Putamen (tissue), 1 donor: ENCODE results near the gene PMEPA1.

Experiments used
- DNase-seq: peaks from one replicate; pipeline ENCODE4 v3.0.0-alpha.2; 2016; ENCODE audit warnings: low spot score

Gene PMEPA1, protein sequence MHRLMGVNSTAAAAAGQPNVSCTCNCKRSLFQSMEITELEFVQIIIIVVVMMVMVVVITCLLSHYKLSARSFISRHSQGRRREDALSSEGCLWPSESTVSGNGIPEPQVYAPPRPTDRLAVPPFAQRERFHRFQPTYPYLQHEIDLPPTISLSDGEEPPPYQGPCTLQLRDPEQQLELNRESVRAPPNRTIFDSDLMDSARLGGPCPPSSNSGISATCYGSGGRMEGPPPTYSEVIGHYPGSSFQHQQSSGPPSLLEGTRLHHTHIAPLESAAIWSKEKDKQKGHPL

DNA sequence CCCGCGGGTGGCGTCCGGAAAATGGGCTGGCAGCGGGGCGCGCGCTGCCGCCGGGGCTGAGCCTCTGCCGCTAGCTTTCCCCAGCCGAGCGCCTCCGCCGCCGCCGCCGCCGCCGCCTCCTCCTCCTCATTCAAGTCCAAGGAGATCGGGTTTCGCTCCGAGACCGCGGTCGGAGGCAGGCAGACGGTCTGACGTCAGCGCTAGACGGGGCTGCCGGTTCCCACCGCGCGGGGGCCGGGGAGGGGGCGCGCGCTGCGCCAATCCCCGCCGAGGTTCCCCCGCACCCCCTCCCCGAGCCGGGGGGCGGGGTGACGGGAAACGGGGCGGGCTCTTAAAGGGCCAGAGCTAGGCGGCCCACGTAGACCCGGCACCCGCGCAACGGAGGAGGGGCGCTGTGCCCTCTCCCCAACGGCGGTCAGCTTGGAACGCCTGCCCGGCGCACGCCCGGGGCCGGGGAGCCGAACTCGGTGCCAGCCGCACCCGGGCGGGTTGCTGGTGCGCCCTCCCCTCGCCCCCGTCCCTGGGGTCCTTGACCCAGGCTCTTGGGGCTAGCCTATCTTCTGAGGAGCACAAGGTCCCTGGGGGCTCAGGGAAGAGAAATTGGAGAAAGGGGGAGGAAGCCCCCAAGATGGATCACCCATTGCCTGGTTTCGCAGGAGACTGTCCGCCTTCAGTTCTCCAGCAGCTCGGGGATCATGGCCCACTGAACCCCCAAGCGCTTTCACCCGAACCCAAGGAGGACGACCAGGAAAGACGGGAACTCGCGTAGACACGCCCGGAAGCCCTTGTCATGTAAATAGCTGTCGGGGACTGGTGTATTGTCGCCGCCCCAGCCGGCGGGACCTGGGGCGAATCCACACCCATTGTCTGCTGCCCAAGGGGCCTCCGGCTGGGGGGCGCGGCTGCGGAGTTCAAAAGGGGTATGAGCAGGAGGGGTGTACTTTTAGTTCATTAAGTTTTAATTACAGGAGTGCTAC, at the start of gene PMEPA1:
PMEPA1 (minus strand) TSS at position 193 of the 977 bp plus-strand sequence. CDS start 433 bp downstream, outside the sequence.
- DNase-seq: peak; percentile 91

DNA sequence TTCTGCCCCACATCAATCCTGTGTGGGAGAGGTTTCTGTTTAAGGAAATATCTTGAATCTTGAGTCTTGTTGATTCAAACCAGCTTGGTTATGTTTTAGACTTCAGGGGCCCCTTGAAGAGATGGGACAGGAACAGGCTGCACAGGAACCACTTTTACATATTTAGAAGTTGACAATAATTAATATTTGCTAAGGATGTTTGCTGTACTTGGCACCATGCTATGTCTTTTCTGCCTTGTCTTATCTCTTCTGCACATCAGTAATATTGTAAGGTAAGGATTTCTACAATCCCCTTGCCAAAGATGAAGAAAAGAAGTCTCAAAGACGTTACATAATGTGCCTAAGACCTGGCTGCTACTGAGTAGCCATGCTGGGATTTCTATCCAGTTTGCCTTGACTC, 48.0 kb upstream of the PMEPA1 start:
- no peak for DNase-seq

DNA sequence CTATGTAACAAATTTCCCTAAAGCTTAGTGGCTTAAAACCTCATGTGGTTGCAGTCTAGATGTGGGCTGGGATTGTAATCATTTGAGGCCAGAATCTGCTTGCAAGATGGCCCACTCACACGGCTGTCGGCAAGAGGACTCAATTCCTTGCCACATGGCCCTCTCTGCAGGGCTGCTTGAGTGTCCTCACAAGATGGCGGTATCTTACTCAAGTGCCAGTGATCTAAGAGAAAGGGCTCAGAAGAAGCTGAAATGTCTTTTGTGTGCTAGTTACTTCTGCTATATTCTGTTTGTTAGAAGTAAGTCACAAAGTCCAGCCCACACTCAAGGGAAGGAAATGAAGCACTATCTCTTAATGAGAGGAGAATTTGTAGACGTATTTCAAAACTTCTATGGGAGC, 47.1 kb upstream of the PMEPA1 start:
- DNase-seq: no peak

DNA sequence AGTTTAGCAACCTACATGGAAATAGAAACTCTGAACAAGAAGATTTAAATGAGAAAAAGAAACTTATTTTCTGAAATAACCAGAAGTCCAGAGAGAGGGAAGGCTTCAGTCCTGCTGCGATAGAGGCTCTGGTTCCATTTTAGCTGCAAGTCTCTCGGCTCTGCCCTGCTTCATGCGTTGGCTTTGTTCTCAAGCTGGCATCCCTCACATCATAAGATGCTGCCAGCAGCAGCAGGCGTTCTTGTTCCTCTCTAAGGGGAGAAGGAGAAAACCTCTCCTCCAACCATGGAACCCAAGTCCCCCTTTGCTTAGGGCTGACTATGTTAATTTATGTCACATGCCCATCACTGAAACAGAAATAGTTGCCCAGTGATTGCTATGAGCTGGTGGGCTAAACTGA, 46.4 kb upstream of the PMEPA1 start:
- DNase-seq: no peak

DNA sequence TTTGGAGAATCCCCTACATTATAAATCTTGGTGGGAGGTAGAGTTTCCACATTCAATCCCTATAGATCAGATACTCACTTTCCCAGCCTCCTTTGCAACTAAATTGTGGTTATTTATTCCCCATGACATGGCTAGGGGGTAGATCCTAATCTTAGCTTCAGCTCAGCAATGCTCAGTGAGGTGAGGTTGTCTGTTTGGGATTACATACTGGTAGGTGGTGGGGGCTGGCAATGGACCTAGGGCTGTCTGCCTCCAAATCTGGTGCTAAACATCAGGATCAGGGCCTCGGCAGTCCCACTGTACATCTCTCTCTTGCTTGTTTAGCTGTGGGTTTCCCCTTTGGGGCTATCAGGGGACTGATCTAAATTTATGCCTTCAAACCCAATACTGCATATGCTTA, 45.8 kb upstream of the PMEPA1 start:
- DNase-seq: no peak

DNA sequence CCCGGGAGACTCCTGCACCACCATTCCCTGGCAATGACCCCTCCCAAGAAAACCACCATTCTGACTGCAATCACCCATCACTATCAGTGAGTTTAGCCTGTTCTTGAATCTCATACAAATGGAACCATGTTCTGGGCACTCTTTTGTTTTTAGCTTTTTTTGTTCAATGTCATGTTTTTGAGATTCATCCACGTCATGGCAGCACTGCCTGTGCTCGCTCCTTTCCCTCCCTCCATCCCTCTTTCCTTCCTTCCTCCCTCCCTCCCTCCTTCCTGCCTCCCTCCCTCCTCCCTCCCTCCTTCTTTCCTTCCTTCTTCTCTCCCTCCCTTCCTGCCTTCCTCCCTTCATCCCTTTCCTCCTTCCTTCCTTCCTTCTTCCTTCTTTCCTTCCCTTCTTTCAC, 44.4 kb upstream of the PMEPA1 start:
- no peak for DNase-seq

DNA sequence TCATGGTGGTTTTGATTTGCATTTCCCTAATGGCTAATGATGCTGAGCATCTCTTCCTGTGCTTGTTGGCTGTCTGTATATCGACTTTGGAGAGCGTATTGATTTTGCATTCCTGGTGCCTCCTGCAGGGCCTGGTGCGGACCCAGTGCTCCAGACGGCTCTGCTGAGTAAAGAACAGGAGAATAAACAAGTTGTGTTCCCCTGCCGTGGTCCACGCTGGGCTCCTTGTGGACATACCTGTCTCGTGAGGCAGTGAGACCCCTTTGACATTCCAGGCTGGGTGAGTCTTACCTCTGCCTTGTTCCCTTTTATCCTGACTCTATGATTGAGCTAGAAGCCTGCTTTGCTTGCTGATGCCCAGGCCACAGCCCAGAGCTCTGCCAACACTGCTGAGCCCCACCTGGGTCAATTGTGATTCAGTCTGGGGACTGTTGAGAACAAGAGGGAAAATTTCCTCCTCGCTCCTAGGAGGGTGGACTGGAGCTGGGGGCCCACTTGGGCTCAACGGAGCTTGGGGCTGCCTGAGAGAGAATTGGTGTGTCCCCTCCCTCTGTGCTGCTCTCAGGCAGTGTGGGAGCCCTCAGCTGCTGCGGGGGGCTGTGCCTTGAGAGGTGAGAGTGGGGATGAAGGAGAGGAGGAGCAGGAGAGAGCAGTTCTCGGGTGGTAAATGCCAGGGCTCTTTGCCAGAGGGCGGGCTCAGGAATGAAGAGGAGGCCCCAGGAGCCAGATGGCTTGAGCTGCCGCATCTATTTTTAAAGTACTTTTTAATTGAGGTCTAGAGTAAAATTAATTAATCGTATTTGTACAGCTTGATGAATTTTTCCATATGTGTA, 43.7 kb upstream of the PMEPA1 start:
- DNase-seq: no peak

DNA sequence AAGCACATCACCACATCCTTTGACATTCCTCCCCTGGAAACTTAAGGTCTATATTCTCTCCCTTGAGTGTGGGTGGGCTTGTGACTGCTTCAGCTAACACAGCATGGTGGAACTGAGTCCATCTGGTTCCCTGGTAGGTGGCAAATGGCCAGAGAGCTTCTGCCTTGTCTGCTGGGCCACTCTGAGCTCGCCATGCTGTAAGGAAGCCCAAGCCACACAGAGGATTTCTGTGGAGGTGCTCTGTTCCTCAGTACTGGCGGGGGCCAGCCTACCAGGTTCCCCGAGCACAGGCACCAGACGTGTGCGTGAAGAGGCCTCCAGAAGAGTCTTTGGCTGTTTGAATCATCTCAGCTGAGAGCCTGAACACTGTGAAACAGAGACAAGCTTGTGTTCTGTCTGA, 41.6 kb upstream of the PMEPA1 start:
- DNase-seq: no peak

DNA sequence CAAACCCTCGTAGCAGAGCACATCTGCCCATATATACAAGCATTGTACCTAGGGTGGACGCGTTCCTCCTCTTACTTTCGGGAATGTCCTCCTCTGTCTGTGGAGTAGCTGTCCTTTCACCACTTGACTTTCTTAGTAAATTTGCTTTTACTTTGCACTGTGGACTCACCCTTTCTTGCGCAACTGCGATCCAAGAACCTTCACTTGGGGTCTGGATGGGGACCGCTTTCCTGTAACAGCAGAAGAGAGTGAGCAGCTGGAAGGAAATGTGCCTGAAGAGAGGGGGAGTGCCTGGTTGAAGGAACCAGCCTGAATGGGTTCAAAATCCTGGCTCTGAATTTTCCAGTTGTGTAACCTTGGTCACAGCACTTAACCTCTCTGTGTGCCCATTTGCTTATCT, 40.1 kb upstream of the PMEPA1 start:
- no peak for DNase-seq

DNA sequence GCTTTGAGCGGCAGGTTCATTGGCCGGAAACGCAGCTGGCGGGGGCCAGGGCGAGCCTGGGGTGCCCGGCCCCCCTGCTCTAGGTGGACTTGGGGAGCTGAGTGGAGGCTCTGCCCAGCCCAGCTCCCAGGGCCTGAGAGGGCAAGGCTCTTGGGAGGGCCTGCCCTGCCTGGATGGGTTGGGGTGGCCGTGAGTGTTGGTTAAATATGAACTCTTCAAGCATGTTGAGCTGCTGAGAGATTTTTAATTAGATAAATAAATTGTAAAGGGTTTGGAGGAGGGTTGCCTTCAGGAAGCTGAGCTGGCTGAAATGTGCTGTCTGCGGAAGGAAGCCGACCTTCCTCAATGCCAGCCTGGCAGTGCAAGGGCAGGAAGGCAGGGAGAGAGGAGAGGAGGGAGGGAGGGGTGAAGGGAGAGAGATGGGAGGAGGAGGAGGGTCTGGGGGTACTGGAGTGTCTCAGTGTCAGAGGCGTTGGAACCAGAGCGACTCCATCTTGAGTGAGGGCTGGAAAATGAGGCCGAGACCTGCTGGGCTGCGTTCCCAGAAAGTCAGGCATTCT, 39.4 kb upstream of the PMEPA1 start:
- no peak for DNase-seq

DNA sequence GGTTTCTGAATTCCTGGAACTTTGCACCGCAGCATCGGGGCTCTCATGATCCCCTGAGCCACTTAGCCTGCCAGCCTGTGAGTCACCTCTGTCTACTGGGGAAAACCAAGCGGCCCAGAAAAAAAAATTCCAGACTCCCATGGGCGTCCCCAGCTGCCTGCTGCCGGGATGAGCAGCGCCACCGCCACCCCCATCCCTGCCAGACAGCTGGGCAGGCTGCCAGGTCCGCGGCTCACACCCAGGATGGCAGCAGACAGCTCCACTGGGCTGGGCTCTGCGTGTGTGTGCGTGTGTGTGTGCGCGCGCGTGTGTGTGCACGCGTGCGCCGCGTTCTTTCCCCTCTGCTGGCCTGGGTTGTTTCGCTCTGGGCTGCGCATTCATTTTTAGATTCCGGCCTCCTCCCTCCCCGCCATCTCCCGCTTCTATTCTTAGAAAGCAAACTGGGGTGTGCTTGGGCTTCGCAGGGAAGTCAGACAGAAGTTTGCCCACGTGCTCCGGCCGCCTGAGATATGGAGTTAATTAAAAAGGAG, 38.9 kb upstream of the PMEPA1 start:
- peak; percentile 77 for DNase-seq

DNA sequence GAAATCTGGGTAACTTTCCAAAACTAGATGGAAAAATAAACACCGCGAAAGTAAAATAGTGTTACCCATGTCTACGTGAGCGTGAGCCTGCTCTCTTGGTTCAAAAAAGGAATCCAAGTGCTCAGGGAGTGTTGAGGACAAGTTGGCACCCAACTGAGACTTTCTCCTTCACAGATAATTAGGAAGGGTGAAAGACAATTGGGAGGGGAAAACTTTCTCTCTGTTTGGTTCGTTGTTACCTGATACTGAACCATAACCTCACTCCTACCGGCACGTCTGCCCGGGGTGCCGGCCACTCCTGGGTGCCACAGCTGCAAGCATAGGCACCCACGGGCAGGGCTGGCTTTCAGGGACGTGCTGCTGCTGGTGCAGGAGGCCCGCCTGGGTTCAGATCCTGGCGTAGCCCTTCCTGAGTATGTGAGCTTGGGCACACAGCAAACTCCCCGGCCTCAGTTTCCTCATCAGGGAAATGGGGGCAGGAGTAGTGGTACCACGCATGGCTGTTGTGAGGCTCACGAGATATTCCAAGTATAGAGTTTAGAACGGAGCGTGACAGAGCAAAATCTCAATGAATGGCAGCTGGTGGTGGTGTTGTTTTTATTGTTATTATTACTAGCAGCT, 38.2 kb upstream of the PMEPA1 start:
- no peak for DNase-seq

DNA sequence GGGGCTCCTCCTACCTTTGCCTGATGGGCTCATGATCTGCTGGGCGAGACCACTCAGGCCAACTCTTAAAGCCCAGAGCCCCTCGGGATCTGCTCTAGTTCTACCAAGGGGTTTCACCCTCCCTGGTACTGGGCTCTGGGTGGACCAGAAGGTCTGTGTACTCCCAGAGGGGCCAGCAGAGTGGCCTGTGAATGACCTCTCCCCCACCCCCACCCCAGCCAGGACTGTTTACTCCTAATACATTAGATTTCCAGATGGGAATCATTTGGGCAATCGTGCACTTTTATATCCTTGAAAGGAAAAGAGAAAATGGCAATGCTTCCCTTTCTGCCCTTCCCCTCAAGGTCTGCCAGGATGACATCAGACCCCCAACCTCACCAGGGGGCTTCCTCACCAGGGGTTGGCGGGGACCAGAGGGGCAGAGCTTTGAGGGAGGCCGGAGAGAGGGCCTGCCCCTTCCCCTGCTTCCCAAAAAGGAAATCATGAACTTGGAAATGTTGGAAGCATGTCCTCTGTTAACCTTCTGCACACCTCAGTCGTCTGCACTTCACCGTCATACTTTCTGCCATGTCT, 37.1 kb upstream of the PMEPA1 start:
- DNase-seq: no peak

DNA sequence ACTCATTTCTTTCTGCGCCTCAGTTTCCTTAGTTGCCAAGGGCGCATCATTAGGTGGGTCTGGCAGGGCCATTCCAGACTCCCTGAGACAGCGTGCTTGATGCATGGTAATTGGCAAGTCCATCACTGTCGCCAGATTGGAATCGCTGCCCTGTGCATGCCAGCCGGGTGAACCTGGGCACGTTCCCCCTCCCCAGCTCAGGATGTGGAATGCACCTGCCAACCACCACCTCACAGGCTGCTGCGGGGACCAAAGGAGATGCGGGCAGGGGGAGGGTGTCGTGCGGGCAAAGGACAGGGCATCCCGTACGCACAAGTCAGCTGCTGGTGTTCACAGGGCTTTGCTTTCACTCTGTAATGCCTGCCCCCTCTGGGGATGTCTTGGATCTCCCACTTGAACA, 36.4 kb upstream of the PMEPA1 start:
- no peak for DNase-seq

DNA sequence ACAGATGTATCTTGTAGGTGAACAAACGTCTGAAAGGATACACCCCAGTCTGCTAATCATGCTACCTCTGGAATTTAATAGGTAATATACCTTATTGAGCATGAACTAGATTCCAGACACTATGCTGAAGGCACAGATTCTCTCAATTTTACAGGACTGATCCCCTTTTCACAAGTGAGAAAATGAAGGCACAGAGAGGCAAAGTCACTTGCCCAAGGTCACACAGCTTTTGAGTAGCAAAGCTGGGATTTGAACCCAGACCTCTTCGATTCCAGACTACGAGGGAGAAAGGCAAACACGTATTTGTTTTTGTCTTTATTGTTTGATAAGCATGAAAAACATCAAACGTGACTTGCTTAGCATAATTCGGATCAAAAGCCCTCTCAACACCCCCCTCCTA, 34.4 kb upstream of the PMEPA1 start:
- no peak for DNase-seq

DNA sequence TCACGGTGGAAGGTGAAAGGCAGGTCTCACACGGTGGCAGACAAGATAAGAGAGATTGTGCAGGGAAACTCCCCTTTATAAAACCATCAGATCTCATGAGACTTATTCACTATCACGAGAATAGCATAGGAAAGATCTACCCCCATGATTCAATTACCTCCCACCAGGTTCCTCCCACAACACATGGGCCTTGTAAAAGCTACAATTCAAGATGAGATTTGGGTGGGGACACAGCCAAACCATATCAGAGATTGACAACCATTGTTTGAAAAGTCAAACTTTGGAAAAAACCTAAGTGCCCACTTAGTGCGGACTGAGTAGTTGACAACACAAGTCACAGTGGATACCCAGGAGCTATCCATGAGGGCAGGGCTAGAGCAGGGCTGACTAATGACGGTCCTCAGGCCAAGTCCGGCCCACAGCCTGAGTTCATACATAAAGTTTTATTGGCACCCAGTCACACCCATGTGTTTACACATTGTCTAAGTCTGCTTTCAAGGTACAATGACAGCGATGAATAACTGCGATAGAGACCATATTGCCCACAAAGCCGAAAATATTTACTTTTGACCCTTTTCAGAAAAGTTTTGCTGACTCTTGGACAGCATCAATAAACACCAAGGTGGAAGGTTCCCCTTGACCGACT, 33.8 kb upstream of the PMEPA1 start:
- DNase-seq: no peak

DNA sequence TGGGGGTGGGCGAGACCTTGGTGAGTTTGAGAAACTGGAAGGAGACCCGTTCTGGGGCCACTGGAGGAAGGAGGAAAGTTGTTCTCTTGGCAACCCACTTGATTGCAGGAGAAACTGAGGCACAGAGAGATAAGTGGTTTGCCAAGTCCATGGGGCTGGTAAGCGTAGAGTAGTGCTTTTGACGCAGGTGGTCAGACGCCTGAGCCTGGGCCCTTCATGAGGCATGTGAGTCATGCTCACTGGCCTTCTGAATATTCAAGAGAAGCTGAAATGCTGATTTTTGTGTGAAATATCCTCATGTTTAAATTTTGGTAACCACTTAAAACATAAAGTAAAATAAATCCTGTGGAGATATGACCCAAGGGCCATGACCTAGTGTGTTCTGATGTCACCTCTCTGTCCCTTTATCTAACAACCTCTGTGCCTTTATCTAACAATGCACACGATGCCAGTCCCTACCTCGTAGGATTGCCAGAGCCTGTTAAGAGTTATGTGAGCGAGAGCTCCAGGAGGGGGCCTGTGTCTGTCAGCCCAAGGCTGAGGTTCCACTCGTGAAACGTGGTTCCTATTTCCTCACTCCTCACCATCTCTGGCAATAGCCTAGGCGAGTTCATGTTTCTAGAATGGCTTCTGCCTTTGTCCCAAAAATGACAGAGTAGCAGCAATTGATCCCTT, 32.8 kb upstream of the PMEPA1 start:
- DNase-seq: no peak

DNA sequence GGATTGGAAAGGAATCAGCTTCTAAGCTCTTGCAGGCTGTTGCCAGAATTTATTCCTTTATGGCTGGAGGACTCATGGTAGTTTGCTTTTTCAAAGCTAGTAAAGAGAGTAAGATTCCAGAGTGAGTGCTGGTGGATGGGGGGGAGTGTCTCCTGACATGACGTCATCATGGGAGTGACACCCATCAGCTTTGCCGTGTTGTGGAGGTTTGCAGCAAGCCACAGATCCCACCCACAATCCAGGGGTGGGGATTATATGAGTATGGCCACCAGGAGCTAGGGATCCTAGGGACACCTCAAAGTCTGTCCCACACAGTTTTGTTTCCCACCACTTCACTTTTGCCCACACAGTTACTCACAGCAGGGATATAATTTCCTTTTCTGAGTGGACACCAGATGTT, 28.7 kb upstream of the PMEPA1 start:
- DNase-seq: no peak

DNA sequence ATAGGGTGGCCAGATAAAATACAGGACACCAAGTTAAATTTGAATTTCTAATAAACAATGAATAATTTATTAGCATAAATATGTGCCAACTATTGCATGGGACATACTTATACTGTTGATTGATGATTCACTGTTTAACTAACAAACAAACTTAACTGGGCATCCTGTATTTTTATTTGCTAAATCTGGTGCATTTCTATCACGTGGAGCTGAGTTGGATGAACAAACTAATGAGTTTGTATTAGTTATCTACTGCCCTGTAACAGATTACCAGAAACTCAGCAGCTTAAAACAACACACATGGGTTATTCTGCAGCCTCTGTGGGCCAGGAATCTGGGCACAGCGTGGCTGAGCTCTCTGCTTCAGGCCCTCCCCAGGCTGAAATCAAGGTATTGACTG, 28.2 kb upstream of the PMEPA1 start:
- DNase-seq: no peak

DNA sequence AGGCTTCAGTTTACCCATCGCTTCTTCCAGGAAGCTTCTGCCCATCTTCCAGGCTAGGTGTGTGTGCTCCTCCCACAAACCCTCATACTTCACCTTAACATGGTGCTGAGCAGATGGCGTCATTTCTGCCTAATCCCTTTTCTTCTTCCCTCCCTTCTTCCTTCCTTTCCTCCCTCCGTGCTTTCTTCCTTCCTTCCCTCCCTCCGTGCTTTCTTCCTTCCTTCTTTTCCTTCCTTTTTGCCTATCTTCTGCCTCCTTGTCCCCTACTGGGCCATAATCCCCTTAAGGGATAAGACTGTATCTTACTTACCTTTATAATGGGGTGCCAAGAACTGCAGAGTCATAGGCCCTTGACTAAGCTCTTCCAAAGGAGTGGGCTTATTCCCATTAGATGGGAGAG, 27.5 kb upstream of the PMEPA1 start:
- DNase-seq: no peak
